Measurements from ENCODE around the gene ASPA. TPM values are rescaled to one million over a fixed set of nuclear protein-coding genes. Genes with fewer than 3 reads are reported as not detected.

Gene ASPA
- total RNA-seq, 1 donor from 2014 or later = 8.2 TPM

DNA sequence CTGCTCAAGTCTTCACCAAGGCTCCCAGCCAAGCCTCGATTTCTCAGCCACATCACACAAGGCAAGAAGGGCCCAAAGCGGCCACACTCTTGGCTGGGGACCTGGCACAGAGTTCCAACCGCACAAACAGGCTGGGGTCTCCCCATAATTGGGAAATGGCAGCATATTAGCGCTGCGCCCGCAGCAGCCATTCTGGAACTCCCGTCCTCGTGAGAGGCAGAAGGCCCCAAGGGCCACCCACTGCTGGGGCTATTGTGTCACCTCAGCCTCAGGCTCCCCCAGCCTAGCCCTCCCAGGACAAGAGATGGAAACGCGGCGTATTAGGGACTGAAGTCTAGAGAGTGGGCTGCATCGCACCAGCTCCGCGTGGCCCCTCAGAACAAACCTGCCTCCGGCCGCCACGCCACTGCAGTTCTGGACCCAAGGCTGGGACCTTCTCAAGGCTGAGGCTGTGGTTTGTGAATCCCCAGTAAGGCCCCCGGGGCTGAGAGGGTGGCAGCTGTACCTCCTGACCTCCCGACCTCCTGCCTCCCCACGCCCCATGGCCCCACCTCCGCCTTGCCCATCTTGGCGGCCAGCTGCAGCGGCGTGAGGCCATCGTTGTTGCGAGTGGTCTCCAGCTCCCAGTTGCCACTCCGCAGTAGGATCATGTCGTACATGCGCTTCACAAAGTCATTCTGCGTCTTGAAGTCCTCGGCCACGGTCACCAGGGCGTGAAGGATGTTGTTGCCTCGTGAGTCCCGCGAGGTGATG is 56.5 kb downstream of the ASPA start:
- Histone ChIP-seq H3K4me1 (no peaks in the 10 kb centered on the region), H3K27ac (no peak overlapping the region), H3K4me3 (no peak overlapping the region), H3K27me3 (ENCODE audit: low read depth) (peaks cover 10% of the 10 kb centered on the region), H3K9me3 (no peaks in the 10 kb centered on the region), H3K36me3 (no peaks in the 10 kb centered on the region)
- intact Hi-C loops (cut with DNase I) = no loop called here
- DNase-seq = no peak
- no peak for TF ChIP-seq CTCF (IDR thresholded peaks at IDR 0.05)
- no peak for ATAC-seq

- Histone ChIP-seq H3K9me3 (no peaks in the 10 kb centered on the region), H3K27me3 (ENCODE audit: low read depth) (peaks cover 10% of the 10 kb centered on the region), H3K4me3 (no peak overlapping the region), H3K36me3 (no peaks in the 10 kb centered on the region), H3K27ac (no peak overlapping the region), H3K4me1 (no peaks in the 10 kb centered on the region)
- no peak for TF ChIP-seq CTCF (IDR thresholded peaks at IDR 0.05)
- DNase-seq = no peak
- intact Hi-C loops (cut with DNase I) = no loop called here
- no peak for ATAC-seq
Observed at GRCh38 chr17:3532859-3533142, 57.0 kb downstream of the ASPA start.

- no peaks in the 10 kb centered on the region for H3K4me1 ChIP-seq
- TF ChIP-seq CTCF (IDR thresholded peaks at IDR 0.05) = no peak
- no peaks in the 10 kb centered on the region for H3K9me3 ChIP-seq
- peaks cover 10% of the 10 kb centered on the region for H3K27me3 ChIP-seq (ENCODE audit: low read depth)
- intact Hi-C loops (cut with DNase I) = no loop called here
- H3K27ac ChIP-seq = no peak overlapping the region
- no peaks in the 10 kb centered on the region for H3K36me3 ChIP-seq
- ATAC-seq = no peak
- no peak overlapping the region for H3K4me3 ChIP-seq
- no peak for DNase-seq
Observed at GRCh38 chr17:3533752-3534151, 58.0 kb downstream of the ASPA start.

GRCh38 chr17:3534881-3535252 is 59.1 kb downstream of the ASPA start:
- Histone ChIP-seq H3K36me3 (no peaks in the 10 kb centered on the region), H3K4me1 (no peaks in the 10 kb centered on the region), H3K27ac (no peak overlapping the region), H3K27me3 (ENCODE audit: low read depth) (peaks cover 8% of the 10 kb centered on the region), H3K4me3 (no peak overlapping the region), H3K9me3 (no peaks in the 10 kb centered on the region)
- no peak for TF ChIP-seq CTCF (IDR thresholded peaks at IDR 0.05)
- DNase-seq = peak; percentile 44
- intact Hi-C loops (cut with DNase I) = no loop called here
- peak; percentile 38 to 41 for ATAC-seq

GRCh38 chr17:3535253-3535995 is 59.6 kb downstream of the ASPA start:
- no peaks in the 10 kb centered on the region for H3K4me1 ChIP-seq
- no peaks in the 10 kb centered on the region for H3K9me3 ChIP-seq
- H3K36me3 ChIP-seq = no peaks in the 10 kb centered on the region
- DNase-seq (peak; percentile 69), ATAC-seq (peak; percentile 89)
- TF ChIP-seq CTCF (IDR thresholded peaks at IDR 0.05) = peak; percentile 60
- peak overlapping the region; percentile 46 for H3K27ac ChIP-seq
- H3K4me3 ChIP-seq = peak overlapping the region; percentile 42
- intact Hi-C loops (cut with DNase I) = no loop called here
- H3K27me3 ChIP-seq (ENCODE audit: low read depth) = peaks cover 5% of the 10 kb centered on the region
